Activated CD4-positive, alpha-beta T cell treated with anti-CD3 and anti-CD28 coated beads for 4 hours (primary cell): ENCODE measurements around the gene BNC2.
"Not testable (repeated sequence)": the region's sequence is repeated elsewhere in the genome, so short reads cannot be mapped to it uniquely, and the experiment has no call there.

Experiments
- DNase-seq, 2 donors: peaks; one replicate each; pipeline ENCODE4 v3.0.0-alpha.2; 2020

Gene BNC2

DNA sequence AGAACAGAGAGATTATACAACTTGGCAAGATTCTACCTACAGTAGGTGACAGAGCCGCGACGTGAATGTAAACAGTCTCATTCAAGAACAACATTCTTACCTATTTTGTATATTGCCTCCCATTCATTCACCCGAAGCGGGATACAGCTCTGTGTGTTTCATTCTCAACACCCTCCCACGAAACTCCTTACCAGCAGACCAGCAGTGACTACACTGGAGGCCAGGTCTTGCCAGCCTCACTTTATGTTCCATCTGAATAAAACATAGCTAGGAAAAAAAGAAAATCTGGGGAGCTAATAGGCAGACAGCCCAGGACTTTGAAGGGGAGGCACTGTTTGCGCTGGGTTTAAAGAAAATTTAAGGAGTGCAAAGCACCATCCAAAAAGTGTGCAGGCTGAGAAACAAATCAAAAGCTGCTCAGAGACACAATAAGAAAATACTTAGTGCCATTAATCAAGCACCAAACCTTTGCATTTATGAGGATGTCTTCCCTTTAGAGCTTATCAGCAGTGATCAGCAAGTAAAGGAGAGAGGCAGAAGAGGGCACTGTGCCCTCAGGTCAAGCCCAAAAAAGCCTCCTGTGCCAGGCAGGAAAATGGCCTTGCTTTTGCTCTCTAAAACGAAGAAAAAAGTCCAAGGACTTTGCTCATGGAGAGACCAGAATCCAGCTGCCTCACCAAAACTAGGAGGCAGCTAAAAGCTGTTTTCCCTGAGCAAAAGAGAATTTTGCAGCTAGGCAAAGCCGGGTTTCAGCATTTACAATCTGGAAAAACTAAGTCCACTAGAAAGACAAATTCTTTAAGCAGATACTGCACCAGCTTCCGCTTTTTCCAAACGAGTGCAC is 295.1 kb downstream of the BNC2 start:
- DNase-seq = no peak

- DNase-seq = no peak
These were observed 298.3 kb downstream of the BNC2 start for GRCh38 chr9:16572005-16572734.

DNA sequence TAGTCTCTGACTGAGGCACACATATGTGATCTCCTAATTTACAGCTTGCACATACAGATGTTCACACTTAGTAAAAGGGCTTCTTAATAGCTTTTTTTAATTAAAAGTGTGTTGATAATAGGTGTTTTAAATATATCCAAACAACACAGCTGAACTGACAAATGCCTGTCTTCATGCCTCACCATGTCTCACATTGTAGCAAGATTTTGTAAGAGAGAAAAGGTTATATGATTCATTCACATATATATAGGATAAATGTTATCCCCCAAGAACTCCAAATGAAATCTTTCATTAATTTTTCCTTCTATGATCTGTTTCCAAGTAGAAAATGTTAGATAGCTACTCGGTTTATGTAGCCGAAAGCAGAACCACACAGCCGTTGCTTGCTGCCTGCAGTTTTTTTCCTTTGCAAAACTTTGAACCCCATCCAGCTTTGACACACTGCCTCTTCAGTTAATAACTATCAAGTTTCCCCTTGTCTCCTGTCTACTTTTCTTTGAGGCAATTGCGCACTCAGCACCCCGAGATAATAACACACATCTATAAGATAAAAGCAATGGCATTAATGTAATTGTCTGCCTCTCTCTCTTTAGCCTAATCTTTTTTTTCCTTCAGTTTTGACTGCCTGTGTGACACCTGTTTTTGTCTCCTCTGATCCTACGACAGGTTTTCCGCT is 299.2 kb downstream of the BNC2 start:
- DNase-seq = no peak

DNA sequence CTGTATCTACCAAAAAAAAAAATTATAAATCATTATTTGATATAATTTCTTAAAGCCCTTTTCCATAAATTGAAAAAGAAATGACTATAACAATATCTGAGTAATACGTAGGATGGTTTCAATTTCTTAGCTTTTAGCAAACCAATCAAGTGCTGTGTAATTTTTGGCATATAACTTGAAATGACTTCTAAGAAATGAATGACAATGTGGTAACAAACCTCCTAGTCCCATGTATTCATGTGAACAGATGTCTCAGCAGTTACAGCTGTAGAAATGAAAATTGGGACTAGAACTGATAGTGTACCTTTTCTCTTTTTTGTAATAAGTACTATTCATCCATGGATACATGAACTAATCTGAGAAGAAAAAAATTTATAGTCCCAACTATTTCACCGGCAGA is 307.0 kb downstream of the BNC2 start:
- no peak for DNase-seq

GRCh38 chr9:16561121-16561520 is 309.3 kb downstream of the BNC2 start:
- no peak for DNase-seq

DNA sequence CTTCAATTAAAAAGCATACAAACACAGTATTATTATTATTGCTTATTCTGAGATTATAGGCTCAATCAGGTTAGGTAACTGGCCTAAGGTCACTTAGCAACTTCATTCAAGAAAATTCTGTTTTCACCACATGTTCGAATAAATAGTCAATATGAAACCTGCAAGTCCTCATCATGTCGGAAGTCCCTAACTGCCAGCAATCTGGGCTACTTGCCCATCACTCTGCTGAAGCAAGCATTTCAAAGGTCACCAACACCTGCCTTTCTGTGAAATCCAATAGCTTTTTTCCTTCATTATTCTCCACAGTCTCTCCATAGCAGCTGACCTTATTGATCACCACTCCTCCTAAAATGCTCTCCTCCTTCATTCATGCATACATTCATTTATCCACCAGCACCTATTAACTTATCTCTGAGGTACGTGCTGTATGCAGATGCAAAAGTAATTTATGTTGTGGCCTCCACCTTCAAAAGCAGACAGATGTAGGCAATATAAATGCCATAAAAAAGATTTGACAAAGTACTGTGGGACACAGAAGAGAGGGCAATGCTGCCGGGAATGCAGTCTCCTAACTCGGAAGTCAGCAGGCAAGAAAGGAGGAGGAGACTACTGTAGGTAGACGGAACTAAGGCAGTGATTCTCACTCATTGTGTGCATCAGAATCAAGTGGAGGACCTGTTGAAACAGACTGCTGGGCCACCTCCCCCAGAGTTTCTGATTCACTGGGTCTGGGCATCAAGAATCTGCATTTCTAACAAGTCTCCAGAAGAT is 310.9 kb downstream of the BNC2 start:
- DNase-seq = no peak

DNA sequence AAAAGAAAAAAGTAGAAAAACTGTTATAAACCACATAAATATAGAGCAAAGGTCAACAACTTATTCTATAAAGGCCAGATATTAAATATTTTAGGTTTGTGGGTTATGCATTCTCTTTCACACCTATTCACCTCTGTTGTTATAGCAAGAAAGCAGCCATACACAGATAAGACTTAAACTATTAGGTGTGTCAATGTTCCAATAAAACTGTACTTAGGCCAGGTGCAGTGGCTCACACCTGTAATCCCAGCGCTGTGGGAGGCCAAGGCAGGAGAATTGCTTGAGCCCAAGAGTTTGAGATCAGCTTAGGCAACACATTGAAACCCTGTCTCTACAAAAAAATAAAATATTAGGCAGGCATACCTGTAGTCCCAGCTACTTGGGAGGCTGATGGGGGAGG is 314.7 kb downstream of the BNC2 start:
- no peak for DNase-seq

GRCh38 chr9:16553869-16554540 is 316.5 kb downstream of the BNC2 start:
- DNase-seq = no peak

DNA sequence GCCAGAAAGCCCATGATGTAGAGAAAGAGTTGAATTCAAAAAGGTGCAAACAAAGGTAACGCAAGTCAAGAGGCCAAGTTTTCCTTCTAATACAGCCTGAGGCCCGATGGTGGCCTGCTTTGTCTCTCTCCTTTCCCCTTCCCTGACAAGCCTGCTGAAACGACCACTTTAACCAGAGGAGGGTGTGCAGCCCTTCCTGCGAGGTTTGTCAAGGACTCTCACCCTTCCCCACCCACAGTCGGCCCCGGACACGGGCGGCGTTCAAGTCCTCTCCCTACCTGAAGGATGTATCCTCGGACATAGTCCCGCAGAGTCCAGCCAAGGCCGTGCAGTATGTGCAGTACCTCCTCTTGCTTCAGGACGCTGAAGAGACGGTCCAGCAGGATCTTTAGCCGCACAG is 318.2 kb downstream of the BNC2 start:
- no peak for DNase-seq

DNA sequence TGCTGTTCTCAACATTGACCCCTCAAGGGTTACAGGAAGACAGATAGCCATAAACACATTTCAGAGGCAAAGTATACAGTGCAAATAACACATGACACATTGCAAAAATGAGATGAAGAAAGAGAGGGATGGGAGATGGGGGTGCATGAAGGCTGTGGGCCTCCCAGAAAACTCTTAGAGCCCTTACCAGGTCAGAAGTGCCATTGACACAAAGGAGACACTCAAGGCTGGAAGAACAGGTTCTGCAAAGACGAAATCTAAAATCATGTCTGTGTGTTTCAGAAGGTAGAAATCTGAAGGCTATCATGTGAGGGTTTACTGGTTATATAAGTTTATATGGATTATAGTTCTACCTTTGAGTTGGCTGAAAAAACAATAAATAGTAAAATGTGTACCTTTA is 318.8 kb downstream of the BNC2 start:
- no peak for DNase-seq

DNA sequence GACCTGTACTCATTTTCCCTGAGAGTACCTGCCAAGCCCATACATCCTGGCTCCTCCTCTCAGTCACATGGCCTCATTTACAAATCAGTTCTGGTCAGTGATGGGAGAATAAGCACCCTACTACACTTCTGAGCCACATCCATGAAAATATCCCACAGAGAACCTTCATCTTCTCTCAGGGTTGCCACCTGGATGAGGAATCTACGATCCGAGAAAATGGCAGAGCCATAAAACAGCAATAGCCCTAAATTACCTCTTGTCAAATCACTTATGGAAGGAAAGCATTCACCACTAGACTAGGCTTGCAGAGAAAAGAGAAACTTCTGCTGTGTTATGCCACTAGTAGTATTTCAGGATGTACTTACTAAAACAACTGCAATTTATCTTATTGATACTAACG is 324.8 kb downstream of the BNC2 start:
- DNase-seq = no peak

GRCh38 chr9:16544842-16545241 is 325.6 kb downstream of the BNC2 start:
- DNase-seq = no peak

GRCh38 chr9:16543686-16544085 is 326.8 kb downstream of the BNC2 start:
- no peak for DNase-seq

- DNase-seq = no peak
These were observed 327.2 kb downstream of the BNC2 start for GRCh38 chr9:16543225-16543624.

DNA sequence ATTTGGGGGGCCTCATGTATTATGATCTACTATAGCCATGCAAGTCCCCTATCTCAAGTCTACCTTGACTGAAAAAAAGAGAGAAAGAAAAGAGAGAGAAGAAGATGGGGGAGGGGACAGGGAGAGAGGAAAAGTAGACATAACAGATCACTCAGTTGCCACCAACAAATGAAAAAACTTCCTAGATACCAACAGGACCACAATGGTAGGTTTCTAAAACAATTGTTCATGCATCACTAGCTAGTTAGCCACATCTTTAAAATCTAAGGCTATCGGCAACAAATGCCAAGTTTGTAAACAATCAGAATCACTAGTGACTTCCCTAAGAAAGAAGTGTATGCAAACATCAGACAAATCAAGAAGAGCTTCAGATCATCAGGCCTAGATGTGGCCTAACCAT is 328.2 kb downstream of the BNC2 start:
- DNase-seq = no peak

DNA sequence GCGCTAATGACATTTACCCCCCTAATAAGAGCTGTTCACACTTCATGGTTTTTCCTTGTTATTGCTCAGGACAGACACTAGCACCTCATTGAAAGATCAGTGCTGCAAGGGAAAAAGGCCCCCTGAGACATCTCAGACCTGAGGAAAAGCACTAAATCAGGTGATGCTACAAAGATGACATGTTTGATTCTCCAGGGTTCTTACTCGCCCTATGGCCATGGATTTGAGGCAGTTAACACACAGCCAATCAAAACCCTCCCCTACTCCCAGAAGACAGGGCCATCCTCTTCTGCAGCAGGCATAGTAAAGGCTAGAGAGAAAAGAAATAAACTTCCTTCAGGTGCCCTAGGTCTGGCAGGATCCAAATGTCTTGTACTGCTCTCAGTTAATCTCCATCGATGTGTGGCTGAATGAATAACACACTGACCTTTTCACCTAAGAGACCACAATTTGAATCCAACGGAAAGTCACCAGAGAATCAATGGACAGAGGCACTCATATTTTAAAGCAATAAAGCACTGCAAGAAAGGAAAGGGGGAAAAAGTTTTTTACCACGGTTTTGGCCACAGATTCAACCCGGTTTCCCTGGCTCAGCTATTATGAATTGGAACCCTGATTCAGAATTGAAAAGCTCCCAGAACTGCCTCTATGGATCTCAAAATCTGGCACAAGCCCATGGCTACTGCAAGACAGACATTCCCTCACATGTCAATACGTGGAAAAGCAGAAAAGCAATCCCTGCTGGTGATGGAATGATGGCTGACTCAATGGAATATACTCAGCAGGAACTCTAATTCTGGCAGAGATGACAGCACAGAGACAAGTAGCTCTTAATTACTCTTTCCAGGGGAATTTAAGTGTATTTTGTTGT is 329.5 kb downstream of the BNC2 start:
- DNase-seq = no peak

- not testable (repeated sequence) for DNase-seq
These were observed 330.8 kb downstream of the BNC2 start for GRCh38 chr9:16539626-16540025.

DNA sequence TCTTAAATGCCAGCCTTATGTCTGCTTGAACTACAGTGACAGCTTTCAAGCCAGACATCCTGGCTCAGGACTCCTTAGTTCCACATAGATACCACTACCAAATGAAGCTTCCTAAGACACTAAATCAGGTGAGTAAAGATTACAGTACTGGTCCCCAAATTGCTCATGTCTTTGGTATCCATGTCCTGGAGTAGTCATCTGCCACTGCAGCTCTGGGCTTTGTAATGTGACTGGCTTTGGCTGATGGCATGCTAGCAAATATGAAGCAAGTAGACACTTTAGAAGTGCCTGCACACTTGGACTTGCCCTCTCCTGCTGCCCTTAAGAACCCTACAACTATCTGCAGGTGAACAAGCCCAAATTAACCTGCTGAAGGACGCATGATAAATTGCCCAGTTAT is 334.9 kb downstream of the BNC2 start:
- DNase-seq = no peak

DNA sequence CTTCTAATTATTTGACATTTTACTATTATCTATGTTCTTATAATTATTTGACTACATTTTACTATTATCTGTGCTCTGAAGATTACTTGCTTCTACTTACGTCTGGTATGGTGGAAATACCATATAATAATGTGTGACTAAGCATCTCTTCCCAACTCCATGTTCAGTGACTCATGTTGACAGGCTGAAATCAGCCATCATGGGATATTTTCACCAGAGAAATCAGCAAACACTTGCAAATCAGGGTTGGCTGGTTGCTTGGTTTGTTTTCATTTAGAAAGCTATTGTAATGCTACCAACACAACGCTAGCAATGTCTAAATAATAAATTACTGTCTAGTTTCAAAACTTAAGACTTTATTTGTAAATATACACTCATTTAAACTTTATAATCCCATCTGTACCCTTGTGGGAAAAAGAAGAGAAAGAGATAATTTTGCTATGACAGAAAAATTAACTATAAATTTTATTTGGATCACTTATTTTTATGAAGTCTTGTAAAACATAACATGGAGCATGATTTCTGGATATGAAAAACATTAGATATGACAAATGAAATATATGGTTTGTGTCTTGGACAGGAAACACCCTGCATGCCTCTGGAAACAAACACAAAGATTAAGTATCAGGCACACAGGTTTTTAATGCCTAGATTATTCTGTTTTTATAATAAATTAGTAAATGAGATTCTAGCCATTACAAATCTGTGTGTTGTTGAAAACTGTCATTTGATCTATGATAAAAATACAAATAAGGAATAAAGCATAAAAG is 337.6 kb downstream of the BNC2 start:
- DNase-seq = no peak

DNA sequence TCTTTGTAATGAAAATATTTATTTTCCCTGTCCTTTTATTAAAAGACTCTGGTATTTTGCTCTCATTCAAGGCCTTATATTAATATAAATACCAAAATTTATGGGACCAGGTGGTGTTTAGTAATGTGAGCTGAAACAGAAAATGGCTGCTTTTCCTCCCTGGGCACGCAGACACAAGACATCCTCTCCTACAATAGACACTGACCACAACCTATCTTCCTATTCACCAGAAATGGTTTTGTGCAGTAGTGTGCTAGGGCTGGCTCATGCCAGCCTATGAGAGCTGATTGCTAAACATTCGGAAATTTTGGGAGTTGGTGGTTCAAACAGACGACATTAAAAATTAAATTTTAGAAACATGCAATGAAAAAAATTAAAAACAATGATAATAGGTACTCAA is 338.2 kb downstream of the BNC2 start:
- DNase-seq = no peak
